Stimulated activated CD4-positive, alpha-beta T cell treated with anti-CD3 and anti-CD28 coated beads, Interleukin-15, amount 100 ng/mL, for 24 hours (primary cell): ENCODE measurements around the gene MSH3.
A peak's percentile ranks its signal among the peaks of the same experiment; 100 is the strongest.
"Not testable (repeated sequence)": the region's sequence is repeated elsewhere in the genome, so short reads cannot be mapped to it uniquely, and the experiment has no call there.

Experiments used
- DNase-seq: peaks from one replicate; pipeline ENCODE4 v3.0.0-alpha.2; 2020

The MSH3 gene

GRCh38 chr5:80711216-80711615, 56.8 kb downstream of the MSH3 start:
- no peak for DNase-seq

- peak; percentile 11 for DNase-seq
Measured at GRCh38 chr5:80711938-80712337, 57.5 kb downstream of the MSH3 start.

GRCh38 chr5:80712919-80713318, 58.5 kb downstream of the MSH3 start:
- DNase-seq, result no peak

- no peak for DNase-seq
Measured at GRCh38 chr5:80713631-80714030, 59.2 kb downstream of the MSH3 start.

- no peak for DNase-seq
Measured at GRCh38 chr5:80714570-80715298, 60.3 kb downstream of the MSH3 start.

GRCh38 chr5:80715887-80716286, 61.4 kb downstream of the MSH3 start:
- no peak for DNase-seq

GRCh38 chr5:80720181-80720580, 65.7 kb downstream of the MSH3 start:
- no peak for DNase-seq

- no peak for DNase-seq
Measured at GRCh38 chr5:80722916-80723315, 68.5 kb downstream of the MSH3 start.

- DNase-seq, result no peak
Measured at GRCh38 chr5:80725446-80725845, 71.0 kb downstream of the MSH3 start.

- no peak for DNase-seq
Measured at GRCh38 chr5:80736730-80737129, 82.3 kb downstream of the MSH3 start.

- DNase-seq, result no peak
Measured at GRCh38 chr5:80738466-80738865, 84.0 kb downstream of the MSH3 start.

GRCh38 chr5:80739057-80739456, 84.6 kb downstream of the MSH3 start:
- DNase-seq, result no peak

GRCh38 chr5:80739496-80739895, 85.0 kb downstream of the MSH3 start:
- no peak for DNase-seq

GRCh38 chr5:80739898-80740297, 85.4 kb downstream of the MSH3 start:
- no peak for DNase-seq

GRCh38 chr5:80740488-80740887, 86.0 kb downstream of the MSH3 start:
- not testable (repeated sequence) for DNase-seq

GRCh38 chr5:80740999-80741398, 86.5 kb downstream of the MSH3 start:
- DNase-seq, result no peak

- no peak for DNase-seq
Measured at GRCh38 chr5:80744149-80744548, 89.7 kb downstream of the MSH3 start.

- DNase-seq, result no peak
Measured at GRCh38 chr5:80745490-80745889, 91.0 kb downstream of the MSH3 start.

- no peak for DNase-seq
Measured at GRCh38 chr5:80747922-80748321, 93.5 kb downstream of the MSH3 start.

- no peak for DNase-seq
Measured at GRCh38 chr5:80752427-80752826, 98.0 kb downstream of the MSH3 start.

GRCh38 chr5:80753712-80754111, 99.3 kb downstream of the MSH3 start:
- no peak for DNase-seq

GRCh38 chr5:80754900-80755299, 100.4 kb downstream of the MSH3 start:
- peak; percentile 72 for DNase-seq

GRCh38 chr5:80755626-80756025, 101.2 kb downstream of the MSH3 start:
- peak; percentile 10 for DNase-seq

GRCh38 chr5:80756292-80756691, 101.8 kb downstream of the MSH3 start:
- DNase-seq, result no peak

- no peak for DNase-seq
Measured at GRCh38 chr5:80757290-80757689, 102.8 kb downstream of the MSH3 start.
